ENCODE results near the gene TSSC4. TPM values are rescaled to one million over a fixed set of nuclear protein-coding genes. Genes with fewer than 3 reads are reported as not detected.

The TSSC4 gene
- total and polyA plus RNA-seq, 7 donors, result 43.7 to 60.1 (median 49.6) TPM

DNA sequence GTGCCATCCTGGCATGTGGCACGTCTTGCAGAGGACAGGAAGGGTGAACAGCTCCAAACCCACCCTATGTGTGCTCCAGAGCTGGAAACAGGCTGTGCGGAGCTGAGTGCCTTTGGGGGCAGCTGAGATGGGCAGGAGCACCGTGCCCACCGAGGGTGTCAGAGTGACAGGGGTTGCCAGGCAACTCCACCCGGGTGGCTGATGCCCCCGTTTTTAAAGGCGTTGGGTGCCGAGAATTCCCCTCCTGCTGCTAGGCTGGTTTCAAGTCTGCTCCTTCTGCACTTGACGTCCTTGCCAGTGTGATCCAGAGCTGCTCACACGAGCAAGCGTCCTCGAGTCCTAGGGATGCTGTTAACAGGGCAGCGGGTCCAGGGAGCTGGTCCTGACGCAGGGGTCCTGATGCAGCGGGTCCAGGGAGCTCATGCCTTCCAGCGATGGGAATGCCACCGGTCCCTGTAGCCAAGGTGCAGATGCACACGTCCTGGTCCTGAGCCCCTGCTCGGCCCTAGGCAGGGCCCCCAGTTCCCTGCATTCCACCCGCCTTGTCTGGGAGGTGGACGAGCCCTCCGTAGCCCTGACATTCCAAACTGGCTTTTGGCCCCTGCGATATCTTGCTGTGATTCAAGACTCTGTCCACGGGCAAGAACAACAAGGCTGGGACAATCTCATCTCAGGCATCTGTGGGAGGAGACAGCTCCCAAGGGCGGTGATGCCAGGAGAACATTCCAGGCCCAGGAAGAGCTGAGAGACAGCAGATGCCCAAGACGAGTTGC is 49.2 kb downstream of the TSSC4 start:
- H3K27me3 ChIP-seq, result peaks cover 12 to 73% (median 36%) of the 10 kb centered on the region in 3 donors
- WGBS, 2 donors, result 88 to 90% methylated on average over 26 of the region's 26 CpGs
- DNase-seq, result no peak

DNA sequence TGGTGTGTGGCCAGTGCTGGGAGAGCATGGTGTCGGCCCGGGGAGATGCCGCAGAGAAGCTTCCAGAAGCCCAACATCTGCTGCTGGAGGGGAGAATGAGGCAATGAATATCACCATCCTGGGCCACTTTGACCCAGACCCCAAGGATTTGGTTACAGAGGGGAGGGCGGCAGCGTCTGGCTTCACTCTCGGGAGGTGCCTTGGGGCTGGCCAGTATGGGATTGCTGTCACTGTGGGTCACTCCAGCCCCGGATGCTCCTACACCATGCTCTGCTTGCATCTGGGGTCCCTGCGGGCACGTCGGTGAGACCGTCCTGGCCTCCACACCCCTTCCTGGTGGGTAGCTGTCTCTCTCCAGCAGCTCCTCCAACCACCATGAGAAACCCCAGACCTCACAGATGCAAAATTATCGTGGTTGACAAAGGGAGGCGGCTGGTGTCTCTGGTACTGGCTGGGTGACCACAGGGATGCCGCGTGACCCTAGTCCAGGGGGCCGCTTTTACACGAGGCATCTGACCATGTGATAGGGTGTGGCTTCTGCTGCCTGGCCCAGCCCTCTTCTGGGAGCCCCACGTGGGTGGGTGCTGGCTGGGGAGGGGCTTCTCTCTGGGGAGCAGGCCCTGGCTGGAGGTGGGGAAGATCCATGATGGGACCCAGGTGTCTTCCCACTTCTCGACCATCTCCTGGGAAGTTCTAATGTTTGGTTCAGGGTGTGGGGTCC is 49.9 kb downstream of the TSSC4 start:
- Histone ChIP-seq H3K27ac (no peak overlapping the region), H3K4me3 (no peak overlapping the region), H3K36me3 (no peaks in the 10 kb centered on the region), H3K9me3 (no peaks in the 10 kb centered on the region), H3K27me3 (peaks cover 7 to 67% (median 31%) of the 10 kb centered on the region in 3 donors), H3K4me1 (peaks cover 0 to 11% (median 0%) of the 10 kb centered on the region in 4 donors)
- WGBS, 2 donors, result 81% methylated on average over 19 of the region's 19 CpGs
- intact Hi-C loops (cut with DNase I), result no loop called here
- TF ChIP-seq EP300 (IDR thresholded peaks at IDR 0.05) (no peak), POLR2AphosphoS5 (IDR thresholded peaks at IDR 0.05) (no peak), POLR2A (IDR thresholded peaks at IDR 0.05) (no peak)
- TF ChIP-seq, protein P1, sequence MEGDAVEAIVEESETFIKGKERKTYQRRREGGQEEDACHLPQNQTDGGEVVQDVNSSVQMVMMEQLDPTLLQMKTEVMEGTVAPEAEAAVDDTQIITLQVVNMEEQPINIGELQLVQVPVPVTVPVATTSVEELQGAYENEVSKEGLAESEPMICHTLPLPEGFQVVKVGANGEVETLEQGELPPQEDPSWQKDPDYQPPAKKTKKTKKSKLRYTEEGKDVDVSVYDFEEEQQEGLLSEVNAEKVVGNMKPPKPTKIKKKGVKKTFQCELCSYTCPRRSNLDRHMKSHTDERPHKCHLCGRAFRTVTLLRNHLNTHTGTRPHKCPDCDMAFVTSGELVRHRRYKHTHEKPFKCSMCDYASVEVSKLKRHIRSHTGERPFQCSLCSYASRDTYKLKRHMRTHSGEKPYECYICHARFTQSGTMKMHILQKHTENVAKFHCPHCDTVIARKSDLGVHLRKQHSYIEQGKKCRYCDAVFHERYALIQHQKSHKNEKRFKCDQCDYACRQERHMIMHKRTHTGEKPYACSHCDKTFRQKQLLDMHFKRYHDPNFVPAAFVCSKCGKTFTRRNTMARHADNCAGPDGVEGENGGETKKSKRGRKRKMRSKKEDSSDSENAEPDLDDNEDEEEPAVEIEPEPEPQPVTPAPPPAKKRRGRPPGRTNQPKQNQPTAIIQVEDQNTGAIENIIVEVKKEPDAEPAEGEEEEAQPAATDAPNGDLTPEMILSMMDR (IDR thresholded peaks at IDR 0.05), result no peak
- no peak for DNase-seq

More for the DNA sequence above, 49.2 kb downstream of the TSSC4 start:
- H3K4me3 ChIP-seq, result no peak overlapping the region
- TF ChIP-seq POLR2AphosphoS5 (IDR thresholded peaks at IDR 0.05) (no peak), EP300 (IDR thresholded peaks at IDR 0.05) (no peak), POLR2A (IDR thresholded peaks at IDR 0.05) (no peak)
- TF ChIP-seq, protein P1 (IDR thresholded peaks at IDR 0.05), result no peak
- H3K9me3 ChIP-seq, result no peaks in the 10 kb centered on the region
- H3K27ac ChIP-seq, result no peak overlapping the region
- intact Hi-C loops (cut with DNase I), result no loop called here
- no peaks in the 10 kb centered on the region for H3K36me3 ChIP-seq
- peaks cover 0 to 15% (median 3%) of the 10 kb centered on the region in 4 donors for H3K4me1 ChIP-seq

DNA sequence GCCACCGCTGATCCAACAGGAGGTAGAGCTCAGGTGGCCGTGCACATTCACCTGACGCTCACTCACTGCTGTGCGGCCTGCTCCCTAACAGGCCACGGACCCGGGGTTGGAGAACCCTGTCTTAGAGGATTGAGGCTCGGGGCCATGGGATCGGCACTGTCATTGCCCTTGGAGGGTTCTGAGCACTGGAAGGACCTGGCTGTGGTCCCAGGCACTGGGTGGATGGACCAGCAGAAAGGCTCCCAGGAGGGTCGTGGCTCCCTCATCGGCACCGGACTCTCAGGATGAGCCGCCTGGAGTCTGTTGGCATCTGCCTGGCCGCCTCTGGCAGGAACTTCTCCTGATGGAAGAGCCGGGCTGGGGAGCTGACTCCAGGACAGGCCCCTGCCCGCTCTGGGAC is 50.8 kb downstream of the TSSC4 start:
- TF ChIP-seq POLR2AphosphoS5 (IDR thresholded peaks at IDR 0.05), result no peak
- TF ChIP-seq, protein P1 (IDR thresholded peaks at IDR 0.05), result no peak
- no peak for TF ChIP-seq POLR2A (IDR thresholded peaks at IDR 0.05)
- H3K27ac ChIP-seq, result no peak overlapping the region
- H3K9me3 ChIP-seq, result peaks cover 0 to 2% (median 0%) of the 10 kb centered on the region in 4 donors
- H3K4me3 ChIP-seq, result no peak overlapping the region
- no peak for DNase-seq
- no peaks in the 10 kb centered on the region for H3K36me3 ChIP-seq
- peaks cover 0 to 2% (median 0%) of the 10 kb centered on the region in 4 donors for H3K4me1 ChIP-seq
- intact Hi-C loops (cut with DNase I), result no loop called here
- 93 to 95% methylated on average over 15 of the region's 15 CpGs for WGBS, 2 donors
- H3K27me3 ChIP-seq, result peaks cover 0 to 59% (median 22%) of the 10 kb centered on the region in 3 donors

DNA sequence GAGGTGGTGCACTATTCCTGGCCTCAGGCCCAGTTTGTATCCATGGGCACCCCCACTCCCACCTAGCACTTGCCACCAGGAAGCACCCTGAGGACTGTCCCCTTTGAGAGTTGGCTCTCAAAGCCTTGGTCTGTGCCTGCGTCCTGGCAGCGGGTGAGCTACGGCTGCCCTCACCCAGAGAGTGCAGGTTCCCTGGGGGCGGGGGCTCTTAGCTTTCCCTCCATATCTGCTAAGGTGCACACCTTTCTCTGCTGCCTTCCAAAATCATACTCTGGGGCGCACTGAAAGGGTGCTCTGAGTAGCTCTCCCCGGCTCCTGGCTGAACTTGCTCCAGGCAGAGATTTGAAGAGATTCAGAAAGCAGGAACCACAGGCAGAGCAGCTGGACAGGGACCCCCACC is 51.4 kb downstream of the TSSC4 start:
- Histone ChIP-seq H3K4me1 (no peaks in the 10 kb centered on the region), H3K27me3 (peaks cover 0 to 53% (median 17%) of the 10 kb centered on the region in 3 donors), H3K36me3 (no peaks in the 10 kb centered on the region), H3K4me3 (no peak overlapping the region), H3K27ac (no peak overlapping the region), H3K9me3 (peaks cover 0 to 2% (median 0%) of the 10 kb centered on the region in 4 donors)
- 78 to 80% methylated on average over 6 of the region's 6 CpGs for WGBS, 2 donors
- DNase-seq, result no peak
- no peak for TF ChIP-seq EP300 (IDR thresholded peaks at IDR 0.05)
- no peak for TF ChIP-seq POLR2A (IDR thresholded peaks at IDR 0.05)
- intact Hi-C loops (cut with DNase I), result no loop called here

DNA sequence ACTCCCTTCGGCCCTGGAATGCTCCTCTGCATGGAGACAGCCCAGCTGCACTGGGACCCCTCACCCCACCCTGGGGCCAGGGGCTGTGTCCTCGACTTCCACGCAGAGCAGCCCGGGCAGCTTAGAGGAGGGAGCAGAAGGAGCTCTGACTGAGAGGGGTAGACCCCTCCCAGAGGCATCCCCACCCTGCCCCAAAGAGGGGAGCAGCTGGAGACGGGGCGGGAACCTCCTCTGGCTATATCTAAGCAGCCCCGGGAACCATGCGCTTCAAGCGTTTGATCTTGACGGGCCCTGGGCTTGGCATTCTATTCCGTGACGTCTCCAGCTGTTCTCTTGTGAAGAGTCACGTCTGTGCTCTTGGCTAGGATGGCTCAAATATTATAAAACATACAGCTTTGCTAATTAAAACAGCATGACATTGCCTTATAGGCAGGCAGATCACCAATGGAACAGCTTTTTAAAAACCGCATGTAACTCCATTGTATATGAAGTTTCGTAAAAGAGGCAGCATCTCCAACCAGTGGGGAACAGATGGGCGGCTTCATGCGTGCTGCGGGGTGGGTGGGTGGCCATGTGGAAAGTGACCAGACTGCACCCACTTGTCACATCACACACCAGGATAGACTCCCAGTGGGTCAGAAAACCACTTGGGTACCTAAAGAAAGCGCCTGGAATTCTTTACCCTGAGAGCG is 51.9 kb downstream of the TSSC4 start:
- Histone ChIP-seq H3K9me3 (peaks cover 0 to 2% (median 0%) of the 10 kb centered on the region in 4 donors), H3K27ac (no peak overlapping the region), H3K4me3 (no peak overlapping the region), H3K36me3 (no peaks in the 10 kb centered on the region), H3K27me3 (peaks cover 0 to 48% (median 12%) of the 10 kb centered on the region in 3 donors), H3K4me1 (no peaks in the 10 kb centered on the region)
- TF ChIP-seq, protein P1 (IDR thresholded peaks at IDR 0.05), result no peak
- DNase-seq, result no peak
- intact Hi-C loops (cut with DNase I), result no loop called here
- 74 to 80% methylated on average over 20 of the region's 20 CpGs for WGBS, 2 donors
